Loucy (cell line): Measurements from ENCODE around the gene PCDHGA5.

Experiments
- EZH2phosphoT487 ChIP-seq: fragments of 200-600 bp; IDR thresholded peaks from 2 replicates; pipeline ENCODE4 v1.6.1; 2018; ENCODE audit warnings: antibody characterized with exemption, mild to moderate bottlenecking, moderate library complexity, borderline replicate concordance
- TF ChIP-seq, protein P1 (sequence below): fragments of 200-600 bp; sonication (generic); conservative IDR thresholded peaks from 2 replicates; pipeline ENCODE4 v1.5.1; 2014; ENCODE audit warnings: mild to moderate bottlenecking, antibody characterized with exemption, low read length

DNA sequence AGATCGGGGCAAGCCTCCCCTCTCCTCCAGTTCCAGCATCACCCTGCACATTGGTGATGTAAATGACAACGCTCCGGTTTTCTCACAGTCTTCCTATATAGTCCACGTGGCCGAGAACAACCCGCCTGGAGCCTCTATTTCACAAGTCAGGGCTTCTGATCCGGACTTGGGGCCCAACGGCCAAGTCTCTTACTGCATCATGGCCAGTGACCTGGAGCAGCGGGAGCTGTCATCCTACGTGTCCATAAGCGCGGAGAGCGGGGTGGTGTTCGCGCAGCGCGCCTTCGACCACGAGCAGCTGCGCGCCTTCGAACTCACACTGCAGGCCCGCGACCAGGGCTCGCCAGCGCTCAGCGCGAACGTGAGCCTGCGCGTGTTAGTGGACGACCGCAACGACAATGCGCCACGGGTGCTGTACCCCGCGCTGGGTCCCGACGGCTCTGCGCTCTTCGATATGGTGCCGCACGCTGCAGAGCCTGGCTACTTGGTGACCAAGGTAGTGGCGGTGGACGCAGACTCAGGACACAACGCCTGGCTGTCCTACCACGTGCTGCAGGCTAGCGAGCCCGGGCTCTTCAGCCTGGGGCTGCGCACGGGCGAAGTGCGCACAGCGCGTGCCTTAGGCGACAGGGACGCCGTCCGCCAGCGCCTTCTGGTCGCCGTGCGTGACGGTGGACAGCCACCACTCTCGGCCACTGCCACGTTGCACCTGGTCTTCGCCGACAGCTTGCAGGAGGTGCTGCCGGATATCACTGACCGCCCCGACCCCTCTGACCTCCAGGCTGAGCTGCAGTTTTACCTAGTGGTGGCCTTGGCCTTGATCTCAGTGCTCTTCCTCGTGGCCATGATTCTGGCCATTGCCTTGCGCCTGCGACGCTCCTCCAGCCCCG is 25.4 kb downstream of the PCDHGA5 start:
- TF ChIP-seq, protein P1, sequence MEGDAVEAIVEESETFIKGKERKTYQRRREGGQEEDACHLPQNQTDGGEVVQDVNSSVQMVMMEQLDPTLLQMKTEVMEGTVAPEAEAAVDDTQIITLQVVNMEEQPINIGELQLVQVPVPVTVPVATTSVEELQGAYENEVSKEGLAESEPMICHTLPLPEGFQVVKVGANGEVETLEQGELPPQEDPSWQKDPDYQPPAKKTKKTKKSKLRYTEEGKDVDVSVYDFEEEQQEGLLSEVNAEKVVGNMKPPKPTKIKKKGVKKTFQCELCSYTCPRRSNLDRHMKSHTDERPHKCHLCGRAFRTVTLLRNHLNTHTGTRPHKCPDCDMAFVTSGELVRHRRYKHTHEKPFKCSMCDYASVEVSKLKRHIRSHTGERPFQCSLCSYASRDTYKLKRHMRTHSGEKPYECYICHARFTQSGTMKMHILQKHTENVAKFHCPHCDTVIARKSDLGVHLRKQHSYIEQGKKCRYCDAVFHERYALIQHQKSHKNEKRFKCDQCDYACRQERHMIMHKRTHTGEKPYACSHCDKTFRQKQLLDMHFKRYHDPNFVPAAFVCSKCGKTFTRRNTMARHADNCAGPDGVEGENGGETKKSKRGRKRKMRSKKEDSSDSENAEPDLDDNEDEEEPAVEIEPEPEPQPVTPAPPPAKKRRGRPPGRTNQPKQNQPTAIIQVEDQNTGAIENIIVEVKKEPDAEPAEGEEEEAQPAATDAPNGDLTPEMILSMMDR, result no peak
- no peak for TF ChIP-seq EZH2phosphoT487
